CD4-positive, alpha-beta T cell treated with Interleukin-4 for 1 hour (primary cell): ENCODE results near the gene GRM5.
"Not testable (repeated sequence)": the region's sequence is repeated elsewhere in the genome, so short reads cannot be mapped to it uniquely, and the experiment has no call there.

ENCODE experiments used
- DNase-seq, 2 donors: peaks; one replicate each; pipeline ENCODE4 v3.0.0-alpha.2; 2020 to 2022

The GRM5 gene

GRCh38 chr11:89065651-89066201 lies at the start of gene GRM5:
Gene GRM5 (minus strand): TSS chr11:89065982. CDS start chr11:89047872, 18,110 bp downstream.
- DNase-seq, result not testable (repeated sequence)

- DNase-seq, result not testable (repeated sequence)
These were observed 32.2 kb upstream of the GRM5 start for GRCh38 chr11:89097956-89098355.

GRCh38 chr11:89093806-89094205 lies 28.0 kb upstream of the GRM5 start:
- not testable (repeated sequence) for DNase-seq

- DNase-seq, result not testable (repeated sequence)
These were observed 19.2 kb upstream of the GRM5 start for GRCh38 chr11:89084951-89085350.

- DNase-seq, result not testable (repeated sequence)
These were observed 5.1 kb upstream of the GRM5 start for GRCh38 chr11:89070911-89071310.

- DNase-seq, result no peak
These were observed 1.5 kb upstream of the GRM5 start for GRCh38 chr11:89067264-89067663.

- no peak for DNase-seq
These were observed 716 bp downstream of the GRM5 start for GRCh38 chr11:89065066-89065465.

- not testable (repeated sequence) for DNase-seq
These were observed 2.3 kb downstream of the GRM5 start for GRCh38 chr11:89063481-89063951.

- not testable (repeated sequence) for DNase-seq
These were observed 2.9 kb downstream of the GRM5 start for GRCh38 chr11:89062771-89063298.

GRCh38 chr11:89061839-89062238 lies 3.9 kb downstream of the GRM5 start:
- DNase-seq, result not testable (repeated sequence)

- DNase-seq, result not testable (repeated sequence)
These were observed 8.4 kb downstream of the GRM5 start for GRCh38 chr11:89057406-89057805.

GRCh38 chr11:89052220-89052619 lies 13.6 kb downstream of the GRM5 start:
- no peak for DNase-seq

- DNase-seq, result not testable (repeated sequence)
These were observed 18.6 kb downstream of the GRM5 start for GRCh38 chr11:89047159-89047558.

- not testable (repeated sequence) for DNase-seq
These were observed 21.8 kb downstream of the GRM5 start for GRCh38 chr11:89043861-89044588.

- DNase-seq, result not testable (repeated sequence)
These were observed 36.1 kb downstream of the GRM5 start for GRCh38 chr11:89029671-89030070.

GRCh38 chr11:89021339-89021738 lies 44.4 kb downstream of the GRM5 start:
- no peak for DNase-seq

GRCh38 chr11:89019827-89020547 lies 45.8 kb downstream of the GRM5 start:
- DNase-seq, result not testable (repeated sequence)

- DNase-seq, result no peak
These were observed 49.6 kb downstream of the GRM5 start for GRCh38 chr11:89016214-89016613.

GRCh38 chr11:89015614-89016013 lies 50.2 kb downstream of the GRM5 start:
- no peak for DNase-seq

GRCh38 chr11:89000852-89001251 lies 64.9 kb downstream of the GRM5 start:
- not testable (repeated sequence) for DNase-seq

- no peak for DNase-seq
These were observed 86.1 kb downstream of the GRM5 start for GRCh38 chr11:88979641-88980040.

GRCh38 chr11:88978992-88979391 lies 86.8 kb downstream of the GRM5 start:
- not testable (repeated sequence) for DNase-seq

- not testable (repeated sequence) for DNase-seq
These were observed 90.3 kb downstream of the GRM5 start for GRCh38 chr11:88975441-88975840.
